CD8-positive, alpha-beta memory T cell (primary cell): ENCODE data around the gene MSANTD3. TPM values are rescaled to one million over a fixed set of nuclear protein-coding genes. Genes with fewer than 3 reads are reported as not detected.
A peak's percentile ranks its signal among the peaks of the same experiment; 100 is the strongest.
"Not testable (repeated sequence)": the region's sequence is repeated elsewhere in the genome, so short reads cannot be mapped to it uniquely, and the experiment has no call there.

Experiments used
- CTCF ChIA-PET: fragments of 350-600 bp; sonication (Branson Sonifier 250); formaldehyde crosslinking; loops from one replicate; lab custom pipeline; 2021; ENCODE audit warnings: antibody characterized with exemption; lab: Charles Lee
- POLR2A ChIA-PET: fragments of 350-600 bp; sonication (Branson Sonifier 250); formaldehyde crosslinking; loops from one replicate; lab custom pipeline; 2021; ENCODE audit warnings: antibody characterized with exemption; lab: Charles Lee
- DNase-seq, 5 donors: peaks; one replicate each; pipeline versions ENCODE4 v3.0.0 to v3.0.0-alpha.2; 2020 to 2022; ENCODE audit warnings: mixed read lengths in 1 of 5
- H3K27ac ChIP-seq: one replicate; pipeline ENCODE4 v1.7.0; 2013; ENCODE audit warnings: low read depth, mild to moderate bottlenecking, low read length, moderate library complexity
- H3K27me3 ChIP-seq: 2 replicates; pipeline ENCODE4 v1.7.0; 2013; ENCODE audit warnings: low read length, mild to moderate bottlenecking; ENCODE audit not compliant: insufficient read depth, poor library complexity, severe bottlenecking
- H3K36me3 ChIP-seq: 2 replicates; pipeline ENCODE4 v1.7.0; 2013; ENCODE audit warnings: mild to moderate bottlenecking, low read length, moderate library complexity; ENCODE audit not compliant: insufficient read depth
- H3K4me1 ChIP-seq: 2 replicates; pipeline ENCODE4 v1.7.0; 2013; ENCODE audit warnings: mild to moderate bottlenecking, low read length, moderate library complexity; ENCODE audit not compliant: insufficient read depth
- H3K4me3 ChIP-seq: 2 replicates; pipeline ENCODE4 v1.7.0; 2013; ENCODE audit warnings: mild to moderate bottlenecking, low read length
- H3K9me3 ChIP-seq: 2 replicates; pipeline ENCODE4 v1.7.0; 2013; ENCODE audit warnings: mild to moderate bottlenecking, low read length
- H3K27ac Mint-ChIP-seq, 8 donors: one replicate each; pipeline ENCODE4 v1.8.0; 2020 to 2021; ENCODE audit warnings: mixed read lengths in 8 of 8, mild to moderate bottlenecking in 6 of 8, inconsistent platforms in 3 of 8, moderate library complexity in 3 of 8
- H3K27me3 Mint-ChIP-seq, 2 donors: one replicate each; pipeline ENCODE4 v1.8.0; 2020 to 2021; ENCODE audit warnings: mixed read lengths in 2 of 2, mild to moderate bottlenecking in 1 of 2, moderate library complexity in 1 of 2
- H3K36me3 Mint-ChIP-seq, 3 donors: one replicate each; pipeline ENCODE4 v1.8.0; 2020 to 2021; ENCODE audit warnings: mixed read lengths in 3 of 3, inconsistent platforms in 1 of 3, mild to moderate bottlenecking in 1 of 3
- H3K4me1 Mint-ChIP-seq, 3 donors: one replicate each; pipeline ENCODE4 v1.8.0; 2020 to 2021; ENCODE audit warnings: mixed read lengths in 3 of 3, inconsistent platforms in 1 of 3, mild to moderate bottlenecking in 1 of 3
- H3K4me3 Mint-ChIP-seq, 7 donors: one replicate each; pipeline ENCODE4 v1.8.0; 2020 to 2021; ENCODE audit warnings: mixed read lengths in 7 of 7, mild to moderate bottlenecking in 6 of 7, moderate library complexity in 4 of 7, inconsistent platforms in 2 of 7
- H3K9me3 Mint-ChIP-seq, 5 donors: one replicate each; pipeline ENCODE4 v1.8.0; 2020 to 2022; ENCODE audit warnings: mixed read lengths in 5 of 5, mild to moderate bottlenecking in 3 of 5, moderate library complexity in 2 of 5, inconsistent platforms in 1 of 5
- polyA plus RNA-seq: library from polyadenylated mRNA; unstranded; fragments of 300-500 nt; fragmentation: Illumina TruSeq; gene quantifications from one replicate; pipeline ENCODE4 v1.2.3, GENCODE V29; 2021
- total RNA-seq, 2 experiments: library from RNA; stranded (reverse); gene quantifications; one replicate each; pipeline ENCODE4 v1.2.3, GENCODE V29; 2021

Gene MSANTD3, protein sequence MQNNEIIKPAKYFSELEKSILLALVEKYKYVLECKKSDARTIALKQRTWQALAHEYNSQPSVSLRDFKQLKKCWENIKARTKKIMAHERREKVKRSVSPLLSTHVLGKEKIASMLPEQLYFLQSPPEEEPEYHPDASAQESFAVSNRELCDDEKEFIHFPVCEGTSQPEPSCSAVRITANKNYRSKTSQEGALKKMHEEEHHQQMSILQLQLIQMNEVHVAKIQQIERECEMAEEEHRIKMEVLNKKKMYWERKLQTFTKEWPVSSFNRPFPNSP
- total RNA-seq: 10 to 100 TPM; 18.2 to 21.3 TPM
- polyA plus RNA-seq: 7.2 TPM

DNA sequence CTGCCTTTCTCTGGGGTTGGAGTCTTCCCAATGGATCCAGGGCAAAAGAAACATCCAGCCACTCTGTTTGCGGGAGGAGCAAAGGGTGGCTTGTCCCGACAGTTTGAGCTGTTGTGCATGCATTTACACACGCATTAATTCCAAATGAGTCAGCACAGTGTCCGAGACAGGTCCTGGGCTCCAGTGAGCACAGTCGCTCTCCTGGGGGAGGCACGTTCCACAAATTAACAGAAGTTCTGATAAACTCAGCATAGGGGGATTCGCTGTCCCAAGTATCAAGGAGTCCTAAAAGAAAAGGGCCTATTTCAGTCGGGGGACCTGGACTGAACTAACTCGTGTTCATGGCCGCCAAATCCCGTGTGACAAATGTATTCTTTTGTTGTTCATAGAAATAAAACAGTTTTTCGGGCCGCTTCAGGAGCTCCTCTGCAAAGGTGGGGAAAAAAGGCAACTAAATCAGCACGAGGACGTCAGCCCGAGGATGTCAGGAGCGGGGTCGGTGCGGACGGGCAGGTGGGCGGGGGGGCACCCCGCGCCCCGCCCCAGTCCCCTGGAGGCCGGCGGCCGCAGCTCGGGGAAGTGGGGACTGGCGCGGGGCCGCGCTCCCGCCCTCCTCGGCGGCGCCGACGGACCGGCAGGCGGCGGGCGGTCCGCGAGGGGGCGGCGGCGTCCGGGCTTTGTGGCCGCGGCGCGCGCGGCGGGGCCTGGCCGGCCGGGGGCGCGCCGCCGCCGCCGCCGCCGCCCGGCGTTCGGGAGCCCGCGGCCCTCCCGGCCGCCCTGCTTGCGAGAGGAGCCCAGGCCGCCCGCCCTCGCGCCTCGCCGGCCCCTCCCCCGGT lies at the start of gene MSANTD3:
Gene MSANTD3, plus strand, starts transcription at position 614 of the 836 bp plus-strand sequence. CDS start 14,796 bp downstream, outside the sequence.
- peaks cover 12% of the 10 kb centered on the region for H3K4me1 ChIP-seq
- no peaks in the 10 kb centered on the region for H3K9me3 ChIP-seq
- peak within 1 kb of the TSS; percentile 77 for H3K27ac ChIP-seq
- Mint-ChIP-seq H3K4me1 (peaks cover 41 to 45% (median 42%) of the 10 kb centered on the region in 3 donors), H3K36me3 (peaks cover 0 to 8% (median 0%) of the 10 kb centered on the region in 3 donors), H3K9me3 (no peaks in the 10 kb centered on the region), H3K27me3 (peaks cover 1 to 6% of the 10 kb centered on the region in 2 donors), H3K4me3 (peak within 1 kb of the TSS; percentile 90 to 98 (median 96)), H3K27ac (peak within 1 kb of the TSS; percentile 70 to 97 (median 93))
- peak within 1 kb of the TSS; percentile 65 for H3K4me3 ChIP-seq
- POLR2A ChIA-PET: interaction anchor here (0.6 to 1.5 kb wide), 3 partner anchors 15 to 1106 kb away, joined by 4 to 7 read pairs (median 4); no protein-coding TSS in a partner anchor
- CTCF ChIA-PET: interaction anchor here (0.6 to 3.6 kb wide), 5 partner anchors 11 to 19 kb away, joined by 3 to 21 read pairs (median 3); no protein-coding TSS in a partner anchor
- H3K36me3 ChIP-seq: no peaks in the 10 kb centered on the region
- peak; percentile 39 to 70 (median 47) for DNase-seq
- H3K27me3 ChIP-seq: no peaks in the 10 kb centered on the region

DNA sequence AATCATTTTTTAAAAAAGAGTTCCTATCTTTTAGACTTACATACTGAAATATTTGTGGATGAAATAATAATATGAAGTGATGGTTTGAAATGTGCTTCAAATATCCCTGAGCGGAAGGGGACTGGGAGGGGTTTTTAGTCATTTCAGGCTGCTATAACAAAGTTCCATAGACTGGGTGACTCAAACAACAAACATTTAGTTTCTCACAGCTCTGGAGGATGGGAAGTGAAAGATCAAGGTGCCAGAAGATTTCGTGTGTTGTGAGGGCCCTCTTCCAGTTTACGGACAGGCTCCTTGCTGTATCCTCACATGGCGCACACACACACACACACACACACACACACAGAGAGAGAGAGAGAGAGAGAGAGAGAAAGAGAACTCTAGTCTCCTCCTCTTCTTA lies 47.1 kb upstream of the MSANTD3 start:
- Histone ChIP-seq H3K9me3 (no peaks in the 10 kb centered on the region), H3K27me3 (no peaks in the 10 kb centered on the region), H3K4me3 (no peak overlapping the region), H3K4me1 (no peaks in the 10 kb centered on the region), H3K27ac (no peak overlapping the region), H3K36me3 (no peaks in the 10 kb centered on the region)
- no peaks in the 10 kb centered on the region for H3K4me1 Mint-ChIP-seq
- peaks cover 0 to under 1% of the 10 kb centered on the region in 2 donors for H3K27me3 Mint-ChIP-seq
- no peak for DNase-seq
- H3K27ac Mint-ChIP-seq: no peak overlapping the region
- H3K36me3 Mint-ChIP-seq: peaks cover 0 to 8% (median 0%) of the 10 kb centered on the region in 3 donors
- H3K4me3 Mint-ChIP-seq: no peak overlapping the region
- ChIA-PET POLR2A (no interaction called here), CTCF (no interaction called here)
- peaks cover 0 to 10% (median 3%) of the 10 kb centered on the region in 5 donors for H3K9me3 Mint-ChIP-seq

DNA sequence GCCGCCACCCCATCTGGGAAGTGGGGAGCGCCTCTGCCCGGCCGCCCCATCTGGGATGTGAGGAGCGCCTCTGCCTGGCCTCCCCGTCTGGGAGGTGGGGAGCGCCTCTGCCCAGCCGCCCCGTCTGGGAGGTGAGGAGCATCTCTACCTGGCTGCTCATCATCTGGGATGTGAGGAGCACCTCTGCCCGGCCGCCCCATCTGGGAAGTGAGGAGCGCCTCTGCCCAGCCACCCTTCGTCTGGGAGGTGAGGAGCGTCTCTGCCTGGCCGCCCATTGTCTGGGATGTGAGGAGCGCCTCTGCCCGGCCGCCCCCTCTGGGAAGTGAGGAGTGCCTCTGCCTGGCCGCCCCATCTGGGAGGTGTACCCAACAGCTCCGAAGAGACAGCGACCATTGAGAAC lies 34.0 kb upstream of the MSANTD3 start:
- POLR2A ChIA-PET: not testable (repeated sequence)

DNA sequence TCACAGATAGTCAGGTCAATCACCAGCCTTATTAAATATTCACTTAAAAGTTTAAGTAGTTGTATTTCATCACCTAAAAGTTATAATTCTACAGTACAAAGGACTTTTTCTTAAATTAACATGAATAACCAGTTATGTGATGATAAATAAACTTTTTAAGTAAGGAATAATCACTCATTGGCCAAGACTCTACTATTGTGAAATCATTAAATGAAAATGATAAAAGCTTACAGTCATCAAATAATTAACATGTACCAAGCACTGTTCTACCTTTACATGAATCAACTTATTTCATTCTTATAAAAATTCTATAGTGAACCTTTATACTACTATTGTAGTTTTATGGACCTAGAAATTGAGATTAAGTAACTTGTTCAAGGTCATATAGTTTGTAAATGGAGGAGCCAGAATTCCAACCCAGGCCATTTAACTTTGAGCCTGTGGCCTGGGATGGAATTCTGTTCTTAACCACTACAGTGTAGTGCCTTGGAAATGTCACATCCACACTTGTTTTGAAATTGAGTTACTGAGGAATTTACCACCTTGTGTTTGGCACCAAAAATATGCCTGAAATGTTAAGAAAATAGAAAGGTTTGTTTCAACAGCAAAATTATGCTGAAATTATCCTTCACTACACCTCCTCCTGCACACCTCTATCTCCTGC lies 32.8 kb upstream of the MSANTD3 start:
- ChIA-PET CTCF (no interaction called here), POLR2A (no interaction called here)
- Histone ChIP-seq H3K9me3 (no peaks in the 10 kb centered on the region), H3K4me1 (no peaks in the 10 kb centered on the region), H3K4me3 (no peak overlapping the region), H3K27ac (no peak overlapping the region), H3K27me3 (no peaks in the 10 kb centered on the region), H3K36me3 (no peaks in the 10 kb centered on the region)
- Mint-ChIP-seq H3K36me3 (peaks cover 0 to 3% (median 0%) of the 10 kb centered on the region in 3 donors), H3K9me3 (peaks cover 0 to 2% (median 0%) of the 10 kb centered on the region in 5 donors), H3K27me3 (peaks cover 0 to 4% of the 10 kb centered on the region in 2 donors), H3K4me1 (no peaks in the 10 kb centered on the region), H3K27ac (no peak overlapping the region), H3K4me3 (no peak overlapping the region)
- no peak for DNase-seq

More for the DNA sequence above, 34.0 kb upstream of the MSANTD3 start:
- H3K4me3 ChIP-seq, H3K27me3 Mint-ChIP-seq, H3K9me3 Mint-ChIP-seq, DNase-seq, H3K36me3 Mint-ChIP-seq, H3K4me1 Mint-ChIP-seq, H3K27ac ChIP-seq, H3K27ac Mint-ChIP-seq, H3K4me3 Mint-ChIP-seq, H3K27me3 ChIP-seq, H3K4me1 ChIP-seq, H3K9me3 ChIP-seq, H3K36me3 ChIP-seq, CTCF ChIA-PET: not testable (repeated sequence)

DNA sequence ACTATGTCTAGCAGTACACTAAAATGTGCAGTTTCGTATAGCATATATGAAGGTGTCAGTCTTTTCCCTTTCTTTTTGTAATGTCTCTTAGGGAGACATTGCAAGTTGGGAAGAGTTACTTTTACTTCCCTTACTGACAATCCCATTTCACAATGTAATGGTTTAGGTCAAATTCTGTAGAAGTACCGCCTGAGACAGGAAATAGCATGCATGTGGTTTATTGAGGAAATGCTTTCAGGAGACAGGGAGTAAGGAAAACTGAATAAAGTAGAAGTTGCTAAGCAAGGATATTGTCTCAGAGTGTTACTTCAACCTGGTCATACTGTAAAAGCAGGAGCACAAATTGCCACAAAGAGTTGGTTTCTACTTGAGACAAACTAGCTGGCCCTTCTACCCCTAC lies 32.1 kb upstream of the MSANTD3 start:
- no peak overlapping the region for H3K4me3 ChIP-seq
- H3K27ac ChIP-seq: no peak overlapping the region
- no peaks in the 10 kb centered on the region for H3K36me3 ChIP-seq
- no peaks in the 10 kb centered on the region for H3K27me3 ChIP-seq
- H3K4me1 ChIP-seq: no peaks in the 10 kb centered on the region
- CTCF ChIA-PET: no interaction called here
- no peak for DNase-seq
- Mint-ChIP-seq H3K4me3 (no peak overlapping the region), H3K9me3 (peaks cover 0 to 2% (median 0%) of the 10 kb centered on the region in 5 donors), H3K27ac (no peak overlapping the region), H3K36me3 (peaks cover 0 to 3% (median 0%) of the 10 kb centered on the region in 3 donors), H3K27me3 (peaks cover 0 to 4% of the 10 kb centered on the region in 2 donors), H3K4me1 (no peaks in the 10 kb centered on the region)
- H3K9me3 ChIP-seq: no peaks in the 10 kb centered on the region
- POLR2A ChIA-PET: no interaction called here

DNA sequence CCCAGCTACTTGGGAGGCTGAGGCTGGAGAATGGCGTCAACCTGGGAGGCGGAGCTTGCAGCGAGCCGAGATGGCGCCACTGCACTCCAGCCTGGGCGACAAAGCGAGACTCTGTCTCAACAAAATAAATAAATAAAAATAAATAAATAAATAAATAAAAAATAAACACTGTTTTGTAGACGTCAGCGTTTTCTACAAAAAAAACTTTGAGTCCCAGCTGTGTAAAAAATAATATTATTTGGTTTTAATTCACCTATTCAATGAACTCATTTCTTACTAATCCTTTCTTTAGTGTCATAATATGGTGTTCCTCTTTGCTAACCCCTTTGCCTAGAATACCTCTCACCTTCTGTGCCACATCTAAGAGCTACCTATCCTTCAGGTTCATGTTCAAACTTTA lies 30.2 kb upstream of the MSANTD3 start:
- ChIA-PET POLR2A (no interaction called here), CTCF (interaction anchor here (1.0 kb wide), 1 partner anchor 10 kb away, joined by 3 read pairs; no protein-coding TSS in a partner anchor)
- H3K4me3 Mint-ChIP-seq: no peak overlapping the region

DNA sequence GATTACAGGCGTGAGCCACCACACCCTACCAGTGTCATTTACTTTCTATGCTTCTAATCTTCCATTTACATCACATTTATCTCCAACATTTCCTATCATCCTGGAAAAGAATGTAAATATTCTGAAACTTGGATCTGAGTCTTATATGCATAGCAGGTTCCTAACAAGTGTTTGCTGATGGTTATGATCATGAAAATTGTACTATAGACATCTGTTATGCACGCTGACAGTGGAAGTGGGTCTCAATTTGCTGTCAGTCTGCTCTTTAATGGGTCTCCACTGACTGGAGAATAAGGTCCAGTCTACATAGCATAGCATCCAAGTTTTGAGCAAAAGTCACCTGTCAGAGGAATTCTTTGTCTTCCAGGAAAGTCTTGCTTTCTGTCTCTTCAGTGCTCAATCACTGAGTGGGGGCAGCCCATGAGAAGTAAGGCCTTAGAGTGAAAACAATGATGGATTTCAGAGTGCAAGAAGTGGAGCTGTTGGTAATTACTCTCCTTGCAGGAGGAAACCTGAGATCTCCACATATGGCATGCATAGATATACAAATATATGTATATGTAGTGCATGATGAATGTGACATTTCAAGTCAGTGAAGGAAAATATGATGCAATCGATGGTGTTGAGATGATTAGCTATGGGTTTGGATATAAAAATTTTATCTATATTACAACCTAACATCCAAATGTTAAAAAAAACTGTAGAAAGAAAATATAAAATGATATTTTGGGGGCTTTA lies 29.2 kb upstream of the MSANTD3 start:
- Histone ChIP-seq H3K9me3 (no peaks in the 10 kb centered on the region), H3K27ac (no peak overlapping the region), H3K27me3 (no peaks in the 10 kb centered on the region), H3K4me3 (no peak overlapping the region), H3K4me1 (no peaks in the 10 kb centered on the region), H3K36me3 (no peaks in the 10 kb centered on the region)
- H3K36me3 Mint-ChIP-seq: peaks cover 0 to 3% (median 0%) of the 10 kb centered on the region in 3 donors
- no peak for DNase-seq
- H3K27ac Mint-ChIP-seq: no peak overlapping the region
- no peaks in the 10 kb centered on the region for H3K4me1 Mint-ChIP-seq
- POLR2A ChIA-PET: no interaction called here
- CTCF ChIA-PET: interaction anchor here (0.6 kb wide), 1 partner anchor 43 kb away, joined by 3 read pairs; no protein-coding TSS in a partner anchor
- H3K27me3 Mint-ChIP-seq: peaks cover 2 to 19% of the 10 kb centered on the region in 2 donors
- no peak overlapping the region for H3K4me3 Mint-ChIP-seq
- H3K9me3 Mint-ChIP-seq: no peaks in the 10 kb centered on the region

More for the DNA sequence above, 30.2 kb upstream of the MSANTD3 start:
- H3K27ac ChIP-seq: no peak overlapping the region
- H3K27me3 Mint-ChIP-seq: peaks cover 0 to 15% of the 10 kb centered on the region in 2 donors
- H3K9me3 ChIP-seq: no peaks in the 10 kb centered on the region
- no peak overlapping the region for H3K4me3 ChIP-seq
- no peaks in the 10 kb centered on the region for H3K4me1 Mint-ChIP-seq
- DNase-seq: no peak
- H3K36me3 ChIP-seq: no peaks in the 10 kb centered on the region
- H3K27ac Mint-ChIP-seq: no peak overlapping the region
- H3K4me1 ChIP-seq: no peaks in the 10 kb centered on the region
- H3K9me3 Mint-ChIP-seq: no peaks in the 10 kb centered on the region
- peaks cover 0 to 3% (median 0%) of the 10 kb centered on the region in 3 donors for H3K36me3 Mint-ChIP-seq
- H3K27me3 ChIP-seq: no peaks in the 10 kb centered on the region
